NT2/D1 (cell line): ENCODE results near the gene HDDC2.

Experiments used
- DNase-seq: peaks from one replicate; pipeline ENCODE4 v3.0.0-alpha.2; 2011; ENCODE audit warnings: low read depth, low spot score
- H3K27me3 ChIP-seq: 2 replicates; pipeline ENCODE4 v1.6.0; 2011; ENCODE audit warnings: mild to moderate bottlenecking; ENCODE audit not compliant: insufficient read length, insufficient read depth
- H3K36me3 ChIP-seq: 2 replicates; pipeline ENCODE4 v1.6.1; 2011; ENCODE audit warnings: mild to moderate bottlenecking, low read length, mixed read lengths; ENCODE audit not compliant: insufficient read depth, insufficient read length
- H3K4me1 ChIP-seq: 2 replicates; pipeline ENCODE4 v1.5.1; 2011; ENCODE audit not compliant: insufficient read depth, insufficient read length
- H3K4me3 ChIP-seq: 2 replicates; pipeline ENCODE4 v1.5.1; 2011; ENCODE audit warnings: low read depth; ENCODE audit not compliant: insufficient read length
- H3K9ac ChIP-seq: 2 replicates; pipeline ENCODE4 v1.6.0; 2011; ENCODE audit warnings: low read depth; ENCODE audit not compliant: insufficient read length
- H3K9me3 ChIP-seq: 2 replicates; pipeline ENCODE4 v1.5.1; 2011; ENCODE audit warnings: mild to moderate bottlenecking, low read length; ENCODE audit not compliant: insufficient read depth
- SUZ12 ChIP-seq: IDR thresholded peaks from 2 replicates; pipeline ENCODE4 v1.6.1; 2011; ENCODE audit not compliant: insufficient read length, insufficient read depth; ENCODE audit errors: extremely low read depth
- YY1 ChIP-seq: IDR thresholded peaks from 2 replicates; pipeline ENCODE4 v1.6.1; 2011; ENCODE audit not compliant: insufficient read length, insufficient read depth
- ZNF274 ChIP-seq: IDR thresholded peaks from 2 replicates; pipeline ENCODE4 v1.6.1; 2011; ENCODE audit warnings: mild to moderate bottlenecking, low read depth, low read length

Gene HDDC2

DNA sequence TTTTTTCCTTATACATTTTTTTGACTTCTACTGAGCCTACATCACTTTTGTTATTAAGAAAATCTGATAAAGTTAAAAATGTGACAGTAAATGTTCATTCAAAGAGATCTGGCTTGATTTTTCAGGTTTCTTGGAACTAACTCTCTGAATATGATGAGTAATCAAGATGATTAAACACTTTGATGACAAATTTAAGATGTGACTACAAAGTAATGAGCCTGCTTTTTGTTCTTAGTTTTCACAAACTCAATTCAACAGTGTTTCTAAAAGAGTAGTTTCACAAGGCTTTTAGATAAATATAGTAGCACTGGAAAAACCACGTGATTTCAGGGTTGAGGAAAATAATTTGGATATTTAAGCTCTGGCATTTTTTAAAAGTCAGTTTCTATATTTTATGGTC is 37.9 kb upstream of the HDDC2 start:
- H3K9me3 ChIP-seq: no peaks in the 10 kb centered on the region
- TF ChIP-seq SUZ12 (no peak), YY1 (no peak), ZNF274 (no peak)
- no peaks in the 10 kb centered on the region for H3K36me3 ChIP-seq
- no peak for DNase-seq
- H3K9ac ChIP-seq: no peak overlapping the region
- no peak overlapping the region for H3K4me3 ChIP-seq
- no peaks in the 10 kb centered on the region for H3K4me1 ChIP-seq
- no peaks in the 10 kb centered on the region for H3K27me3 ChIP-seq

DNA sequence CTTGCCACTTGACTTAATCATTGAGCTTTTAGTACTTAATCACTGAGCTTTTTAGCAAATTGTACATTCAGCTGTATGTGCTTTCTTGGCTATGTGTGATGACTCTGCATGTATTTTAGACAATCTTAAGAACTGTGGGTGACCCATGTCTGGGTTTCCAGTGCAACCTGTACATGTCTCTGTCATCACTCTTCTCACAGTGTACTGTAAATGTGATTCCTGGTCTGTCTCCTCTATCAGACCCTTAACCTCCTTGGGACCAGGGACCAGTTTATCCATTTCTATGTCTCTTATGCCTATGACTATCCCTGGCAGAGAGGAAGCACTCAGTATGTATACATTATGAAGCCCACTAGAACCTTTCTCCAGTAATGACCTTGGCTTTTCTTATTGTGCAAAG is 36.6 kb upstream of the HDDC2 start:
- TF ChIP-seq ZNF274 (no peak), SUZ12 (no peak), YY1 (no peak)
- H3K9me3 ChIP-seq: no peaks in the 10 kb centered on the region
- H3K4me1 ChIP-seq: no peaks in the 10 kb centered on the region
- H3K9ac ChIP-seq: no peak overlapping the region
- H3K27me3 ChIP-seq: no peaks in the 10 kb centered on the region
- no peak for DNase-seq
- H3K36me3 ChIP-seq: no peaks in the 10 kb centered on the region
- H3K4me3 ChIP-seq: no peak overlapping the region

DNA sequence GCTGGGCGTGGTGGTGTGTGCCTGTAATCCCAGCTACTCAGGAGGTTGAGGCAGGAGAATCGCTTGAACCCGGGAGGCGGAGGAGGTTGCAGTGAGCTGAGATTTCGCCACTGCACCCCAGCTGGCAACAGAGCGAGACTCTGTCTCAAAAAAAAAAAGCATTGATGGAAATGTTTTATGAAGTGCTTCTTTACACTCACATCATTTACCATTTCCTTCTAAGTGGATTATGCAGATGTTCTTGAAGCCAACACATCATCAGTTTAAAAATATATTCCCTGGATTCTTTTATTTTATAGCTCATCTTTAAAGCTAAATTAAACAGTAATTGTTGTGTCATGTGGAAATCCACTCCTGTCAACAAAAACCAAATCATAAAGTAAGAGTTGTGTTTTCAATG is 35.9 kb upstream of the HDDC2 start:
- H3K9ac ChIP-seq: no peak overlapping the region
- TF ChIP-seq SUZ12 (no peak), YY1 (no peak), ZNF274 (no peak)
- no peaks in the 10 kb centered on the region for H3K9me3 ChIP-seq
- H3K4me1 ChIP-seq: no peaks in the 10 kb centered on the region
- DNase-seq: no peak
- H3K27me3 ChIP-seq: no peaks in the 10 kb centered on the region
- no peak overlapping the region for H3K4me3 ChIP-seq
- H3K36me3 ChIP-seq: no peaks in the 10 kb centered on the region

- TF ChIP-seq YY1: no peak
- no peak for TF ChIP-seq SUZ12
- no peak for TF ChIP-seq ZNF274
- DNase-seq: no peak
- H3K36me3 ChIP-seq: no peaks in the 10 kb centered on the region
- H3K9me3 ChIP-seq: no peaks in the 10 kb centered on the region
- no peaks in the 10 kb centered on the region for H3K4me1 ChIP-seq
- H3K4me3 ChIP-seq: no peak overlapping the region
- H3K9ac ChIP-seq: no peak overlapping the region
- no peaks in the 10 kb centered on the region for H3K27me3 ChIP-seq
Measured at GRCh38 chr6:125332664-125333063, 30.9 kb upstream of the HDDC2 start.

DNA sequence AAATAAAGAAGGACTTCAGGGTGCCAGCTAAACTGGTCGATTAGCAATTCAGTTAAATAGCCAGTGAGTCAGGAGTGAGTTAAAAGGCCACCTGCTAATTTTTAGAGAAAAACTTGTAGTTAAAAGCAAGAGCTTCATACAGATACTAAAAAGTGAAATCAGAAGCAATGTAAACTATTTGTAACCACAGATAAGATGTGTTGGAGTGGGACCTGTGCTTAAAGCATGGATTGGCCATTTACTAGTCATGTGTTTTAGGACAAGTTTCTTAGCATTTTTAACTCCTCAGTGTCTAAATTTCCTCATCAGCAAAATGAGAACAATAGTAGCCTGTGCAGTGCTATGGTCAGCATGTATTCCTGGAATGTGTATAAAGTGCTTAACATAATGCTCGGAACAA is 23.8 kb upstream of the HDDC2 start:
- no peaks in the 10 kb centered on the region for H3K36me3 ChIP-seq
- no peaks in the 10 kb centered on the region for H3K9me3 ChIP-seq
- H3K9ac ChIP-seq: no peak overlapping the region
- no peak for DNase-seq
- TF ChIP-seq ZNF274: no peak
- no peak for TF ChIP-seq SUZ12
- TF ChIP-seq YY1: no peak
- no peaks in the 10 kb centered on the region for H3K4me1 ChIP-seq
- H3K27me3 ChIP-seq: no peaks in the 10 kb centered on the region
- no peak overlapping the region for H3K4me3 ChIP-seq

DNA sequence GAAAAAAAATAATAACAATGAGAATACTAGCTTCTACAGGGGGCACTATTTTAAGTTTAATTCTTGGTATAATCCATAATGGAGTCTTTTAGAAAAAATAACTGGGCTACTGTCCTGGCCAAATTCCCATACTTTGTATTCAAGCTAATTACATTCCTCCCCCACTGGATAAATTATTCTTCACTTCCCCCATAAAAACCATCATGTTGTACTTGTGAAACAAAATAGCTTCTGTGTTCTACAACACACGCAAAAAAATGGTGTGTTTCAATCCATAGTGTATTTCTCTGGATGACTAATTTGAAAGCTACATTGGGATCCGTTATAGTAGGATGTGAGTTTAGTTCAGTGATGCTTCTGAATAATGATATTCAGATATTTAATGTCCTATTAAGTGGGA is 21.6 kb upstream of the HDDC2 start:
- DNase-seq: no peak
- H3K9ac ChIP-seq: no peak overlapping the region

GRCh38 chr6:125316621-125317020 is 14.9 kb upstream of the HDDC2 start:
- Histone ChIP-seq H3K4me1 (no peaks in the 10 kb centered on the region), H3K9ac (no peak overlapping the region), H3K36me3 (no peaks in the 10 kb centered on the region), H3K27me3 (no peaks in the 10 kb centered on the region), H3K4me3 (no peak overlapping the region), H3K9me3 (no peaks in the 10 kb centered on the region)
- DNase-seq: no peak
- no peak for TF ChIP-seq YY1
- TF ChIP-seq SUZ12: no peak
- no peak for TF ChIP-seq ZNF274

More for the DNA sequence above, 21.6 kb upstream of the HDDC2 start:
- Histone ChIP-seq H3K36me3 (no peaks in the 10 kb centered on the region), H3K27me3 (no peaks in the 10 kb centered on the region), H3K4me3 (no peak overlapping the region), H3K4me1 (no peaks in the 10 kb centered on the region), H3K9me3 (no peaks in the 10 kb centered on the region)
- no peak for TF ChIP-seq ZNF274
- TF ChIP-seq YY1: no peak
- no peak for TF ChIP-seq SUZ12

DNA sequence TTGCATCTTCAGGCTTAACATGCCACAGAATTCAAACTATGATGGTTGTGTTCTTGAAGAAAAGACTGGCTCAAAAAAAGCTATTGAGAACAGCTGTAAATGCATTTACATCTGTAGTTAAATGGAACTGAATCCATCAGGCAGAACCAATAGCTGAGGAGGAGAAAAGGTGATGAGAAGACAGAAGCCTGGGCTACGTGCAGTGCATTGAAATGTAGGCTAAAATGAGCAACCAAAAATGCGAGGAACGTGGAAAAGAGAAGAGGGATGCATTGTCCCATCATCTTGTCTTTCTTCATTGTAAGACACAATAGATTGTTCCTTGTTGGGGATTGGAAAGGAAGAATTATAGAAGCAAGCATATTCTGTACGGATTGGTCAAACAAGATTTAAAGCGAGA is 13.8 kb upstream of the HDDC2 start:
- Histone ChIP-seq H3K36me3 (no peaks in the 10 kb centered on the region), H3K9me3 (no peaks in the 10 kb centered on the region), H3K9ac (no peak overlapping the region), H3K4me1 (no peaks in the 10 kb centered on the region), H3K4me3 (no peak overlapping the region), H3K27me3 (no peaks in the 10 kb centered on the region)
- TF ChIP-seq ZNF274: no peak
- TF ChIP-seq SUZ12: no peak
- TF ChIP-seq YY1: no peak
- DNase-seq: no peak
